Iris pigment epithelial cell (primary cell): ENCODE measurements around the gene CDC42BPA.

Experiments
- DNase-seq: peaks from one replicate; pipeline ENCODE4 v3.0.0-alpha.2; 2011; ENCODE audit warnings: low read depth

The CDC42BPA gene

GRCh38 chr1:226943156-226943555, 375.1 kb downstream of the CDC42BPA start:
- no peak for DNase-seq

GRCh38 chr1:226942392-226942791, 375.9 kb downstream of the CDC42BPA start:
- DNase-seq = no peak

- DNase-seq = no peak
Observed at GRCh38 chr1:226940806-226941067, 377.6 kb downstream of the CDC42BPA start.

GRCh38 chr1:226940029-226940805, 378.1 kb downstream of the CDC42BPA start, which contains the start of gene COQ8A:
COQ8A (plus strand) TSS chr1:226940294; CDS start chr1:226961386, 21,092 bp downstream.
- peak; percentile 99 for DNase-seq
